Neural progenitor cell (in vitro differentiated cells): ENCODE measurements around the gene GNPTAB.
"Not testable (repeated sequence)": the region's sequence is repeated elsewhere in the genome, so short reads cannot be mapped to it uniquely, and the experiment has no call there.

ENCODE experiments used
- EZH2 ChIP-seq: fragments of 200-600 bp; sonication (generic); IDR thresholded peaks from 2 replicates; pipeline ENCODE4 v1.6.1; 2017; ENCODE audit warnings: antibody characterized with exemption, mild to moderate bottlenecking, moderate library complexity
- TF ChIP-seq, protein P1 (sequence below): fragments of 200-600 bp; sonication (generic); IDR thresholded peaks from 2 replicates; pipeline ENCODE4 v1.5.1; 2017; ENCODE audit warnings: antibody characterized with exemption, mild to moderate bottlenecking

DNA sequence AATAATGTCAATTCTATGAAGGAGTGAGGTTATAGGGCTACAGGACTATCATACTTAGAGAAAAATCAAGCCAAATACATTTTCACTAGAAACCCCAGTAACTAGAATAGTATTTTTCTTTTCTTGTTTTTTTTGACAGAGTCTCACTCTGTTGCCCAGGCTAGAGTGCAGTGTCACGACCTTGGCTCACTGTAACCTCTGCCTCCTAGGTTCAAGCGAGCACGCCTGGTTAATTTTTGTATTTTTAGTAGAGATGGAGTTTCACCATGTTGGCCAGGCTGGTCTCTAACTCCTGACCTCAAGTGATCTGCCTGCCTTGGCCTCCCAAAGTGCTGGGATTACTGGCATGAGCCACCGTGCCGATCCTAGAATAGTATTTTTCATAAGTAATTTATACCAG, 96.3 kb downstream of the GNPTAB start:
- TF ChIP-seq EZH2, result not testable (repeated sequence)
- TF ChIP-seq, protein P1, sequence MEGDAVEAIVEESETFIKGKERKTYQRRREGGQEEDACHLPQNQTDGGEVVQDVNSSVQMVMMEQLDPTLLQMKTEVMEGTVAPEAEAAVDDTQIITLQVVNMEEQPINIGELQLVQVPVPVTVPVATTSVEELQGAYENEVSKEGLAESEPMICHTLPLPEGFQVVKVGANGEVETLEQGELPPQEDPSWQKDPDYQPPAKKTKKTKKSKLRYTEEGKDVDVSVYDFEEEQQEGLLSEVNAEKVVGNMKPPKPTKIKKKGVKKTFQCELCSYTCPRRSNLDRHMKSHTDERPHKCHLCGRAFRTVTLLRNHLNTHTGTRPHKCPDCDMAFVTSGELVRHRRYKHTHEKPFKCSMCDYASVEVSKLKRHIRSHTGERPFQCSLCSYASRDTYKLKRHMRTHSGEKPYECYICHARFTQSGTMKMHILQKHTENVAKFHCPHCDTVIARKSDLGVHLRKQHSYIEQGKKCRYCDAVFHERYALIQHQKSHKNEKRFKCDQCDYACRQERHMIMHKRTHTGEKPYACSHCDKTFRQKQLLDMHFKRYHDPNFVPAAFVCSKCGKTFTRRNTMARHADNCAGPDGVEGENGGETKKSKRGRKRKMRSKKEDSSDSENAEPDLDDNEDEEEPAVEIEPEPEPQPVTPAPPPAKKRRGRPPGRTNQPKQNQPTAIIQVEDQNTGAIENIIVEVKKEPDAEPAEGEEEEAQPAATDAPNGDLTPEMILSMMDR, result not testable (repeated sequence)
